Nephron (organoid): ENCODE results near the gene MAT2A.

Experiments used
- H3K27ac Mint-ChIP-seq, 3 experiments: 2 replicates each; pipeline ENCODE4 v1.8.0; 2020; ENCODE audit warnings: mixed read lengths in 3 of 3, mild to moderate bottlenecking in 2 of 3, moderate library complexity in 1 of 3
- H3K27me3 Mint-ChIP-seq: 2 replicates; pipeline ENCODE4 v1.8.0; 2021; ENCODE audit warnings: low read depth, mild to moderate bottlenecking, moderate library complexity, mixed read lengths
- H3K36me3 Mint-ChIP-seq: 2 replicates; pipeline ENCODE4 v1.8.0; 2020; ENCODE audit warnings: low read depth, mixed read lengths
- H3K4me1 Mint-ChIP-seq: 2 replicates; pipeline ENCODE4 v1.8.0; 2020; ENCODE audit warnings: mixed read lengths
- H3K4me3 Mint-ChIP-seq, 3 experiments: 2 replicates each; pipeline ENCODE4 v1.8.0; 2020; ENCODE audit warnings: mild to moderate bottlenecking in 3 of 3, mixed read lengths in 3 of 3, moderate library complexity in 2 of 3
- H3K9me3 Mint-ChIP-seq: 2 replicates; pipeline ENCODE4 v1.8.0; 2020; ENCODE audit warnings: mixed read lengths
- CTCF ChIP-seq, 3 experiments: fragments of 200-600 bp; sonication (generic); IDR thresholded peaks; one replicate each; pipeline ENCODE4 v1.5.0; 2021; ENCODE audit warnings: antibody characterized with exemption in 3 of 3; ENCODE audit not compliant: unreplicated experiment in 3 of 3

MAT2A gene

DNA sequence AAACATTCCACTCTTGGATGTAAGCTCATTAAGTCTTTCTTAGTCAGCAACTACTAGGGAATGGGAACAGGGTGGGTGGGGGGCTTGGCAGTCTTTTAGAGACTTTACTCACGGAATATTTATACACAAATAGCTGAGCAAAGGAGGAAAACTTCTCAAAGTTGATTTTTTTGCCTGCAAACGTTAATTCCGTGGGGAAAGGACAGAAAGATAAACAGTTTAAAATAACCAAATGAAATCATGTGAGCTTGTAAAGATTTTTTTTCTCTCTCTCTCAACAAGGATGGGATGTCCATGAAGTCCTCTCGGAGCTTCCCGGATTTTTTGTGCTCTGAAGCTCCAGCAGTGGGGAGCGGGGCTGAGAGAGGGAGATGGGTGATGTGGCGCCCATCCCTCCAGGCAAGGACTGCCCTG, 32.2 kb upstream of the MAT2A start:
- Mint-ChIP-seq H3K27me3 (no peaks in the 10 kb centered on the region), H3K4me3 (no peak overlapping the region), H3K9me3 (peaks cover 4% of the 10 kb centered on the region), H3K4me1 (peaks cover 23% of the 10 kb centered on the region), H3K27ac (no peak overlapping the region), H3K36me3 (no peaks in the 10 kb centered on the region)
- no peak for TF ChIP-seq CTCF (IDR thresholded peaks at IDR 0.05; ENCODE audit: unreplicated experiment in 3 of 3)

GRCh38 chr2:85511008-85511811, 27.8 kb upstream of the MAT2A start:
- Mint-ChIP-seq H3K9me3 (peaks cover 4% of the 10 kb centered on the region), H3K27me3 (peaks cover 5% of the 10 kb centered on the region), H3K27ac (no peak overlapping the region), H3K4me1 (peaks cover 8% of the 10 kb centered on the region), H3K4me3 (no peak overlapping the region), H3K36me3 (no peaks in the 10 kb centered on the region)
- no peak for TF ChIP-seq CTCF (IDR thresholded peaks at IDR 0.05; ENCODE audit: unreplicated experiment in 3 of 3)

DNA sequence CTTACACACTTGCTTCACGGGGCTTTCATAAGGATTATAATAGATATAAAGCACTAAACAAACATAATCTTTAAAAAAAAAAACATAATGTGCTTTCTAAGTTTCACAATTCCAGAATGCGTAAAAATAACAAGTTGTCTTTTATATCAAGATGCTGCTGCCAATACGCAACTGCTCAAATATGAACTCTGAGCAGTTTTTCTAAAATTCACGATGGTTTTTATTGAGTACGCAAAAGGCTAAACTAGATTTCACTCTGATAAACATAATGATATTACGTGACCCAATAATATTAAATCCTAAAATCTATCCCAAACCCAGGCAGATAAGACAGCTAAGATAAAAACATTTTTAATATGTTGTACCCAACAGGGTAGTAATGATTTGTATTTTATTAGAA, 24.6 kb upstream of the MAT2A start:
- Mint-ChIP-seq H3K27ac (no peak overlapping the region), H3K36me3 (no peaks in the 10 kb centered on the region), H3K4me1 (peaks cover 8% of the 10 kb centered on the region), H3K4me3 (no peak overlapping the region), H3K27me3 (peaks cover 9% of the 10 kb centered on the region), H3K9me3 (peaks cover 4% of the 10 kb centered on the region)
- TF ChIP-seq CTCF (IDR thresholded peaks at IDR 0.05; ENCODE audit: unreplicated experiment in 3 of 3): no peak

DNA sequence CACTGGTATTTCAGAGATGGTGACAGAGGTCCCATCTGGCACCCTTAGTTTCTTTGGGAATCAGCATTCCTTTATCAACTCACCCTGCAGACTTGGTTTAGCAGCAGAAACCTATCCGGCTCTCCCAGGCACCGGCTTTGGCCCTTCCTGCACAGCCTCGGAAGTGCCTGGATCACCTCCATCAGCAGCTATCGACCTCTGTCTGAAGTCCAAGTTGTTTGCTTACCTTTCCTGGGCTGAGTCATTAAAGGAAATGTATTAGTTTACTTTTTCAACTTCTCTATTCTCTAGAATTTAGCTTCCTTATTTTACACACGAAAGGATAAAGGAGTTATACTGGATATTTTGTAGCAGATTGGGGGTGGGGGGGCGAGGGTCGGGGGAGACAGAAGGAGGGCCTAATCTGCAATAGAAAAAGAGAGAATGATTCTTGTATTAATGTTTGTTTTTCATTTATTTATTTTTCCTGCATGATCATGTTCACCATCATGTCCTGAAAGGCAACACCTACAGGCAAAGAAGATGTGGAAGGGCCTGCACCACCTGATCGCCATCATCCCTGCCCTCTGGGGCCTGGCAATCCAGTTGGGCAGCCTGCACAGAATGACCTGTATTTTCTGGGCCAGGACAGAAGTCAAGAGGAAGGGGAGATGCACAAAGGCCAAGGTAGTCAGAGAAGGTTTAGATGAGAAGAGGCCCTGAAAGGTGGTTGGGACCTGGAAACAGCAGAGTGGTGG, 22.1 kb upstream of the MAT2A start:
- H3K36me3 Mint-ChIP-seq: no peaks in the 10 kb centered on the region
- no peak for TF ChIP-seq CTCF (IDR thresholded peaks at IDR 0.05; ENCODE audit: unreplicated experiment in 3 of 3)
- H3K4me1 Mint-ChIP-seq: no peaks in the 10 kb centered on the region
- no peak overlapping the region for H3K27ac Mint-ChIP-seq
- H3K9me3 Mint-ChIP-seq: no peaks in the 10 kb centered on the region
- peaks cover 9% of the 10 kb centered on the region for H3K27me3 Mint-ChIP-seq
- no peak overlapping the region for H3K4me3 Mint-ChIP-seq

DNA sequence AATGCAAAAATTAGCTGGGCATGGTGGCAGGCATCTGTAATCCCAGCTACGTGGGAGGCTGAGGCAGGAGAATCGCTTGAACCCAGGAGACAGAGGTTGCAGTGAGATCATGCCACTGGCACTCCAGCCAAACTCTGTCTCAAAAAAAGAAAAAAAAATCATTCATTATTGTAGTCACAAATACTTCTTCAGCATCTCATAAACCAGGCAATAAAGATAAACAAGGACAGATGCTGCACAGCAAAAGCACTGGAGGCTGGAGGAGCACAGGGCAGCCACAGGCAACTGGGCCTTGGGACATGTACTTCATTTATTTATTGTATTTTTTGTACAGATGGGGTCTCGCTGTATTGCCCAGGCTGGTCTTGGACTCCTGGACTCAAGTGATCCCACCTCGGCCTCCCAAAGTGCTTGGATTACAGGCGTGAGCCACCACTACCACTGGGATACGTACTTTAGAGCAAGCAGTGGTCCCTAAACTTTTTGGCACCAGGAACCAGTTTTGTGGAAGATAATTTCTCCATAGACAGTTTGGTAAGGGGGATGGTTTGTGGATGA, 16.8 kb upstream of the MAT2A start:
- Mint-ChIP-seq H3K27ac (no peak overlapping the region), H3K4me1 (peaks cover 37% of the 10 kb centered on the region), H3K36me3 (no peaks in the 10 kb centered on the region), H3K4me3 (no peak overlapping the region), H3K27me3 (peaks cover under 1% of the 10 kb centered on the region), H3K9me3 (peaks cover 3% of the 10 kb centered on the region)
- no peak for TF ChIP-seq CTCF (IDR thresholded peaks at IDR 0.05; ENCODE audit: unreplicated experiment in 3 of 3)
